GM12878 (cell line): ENCODE measurements around the gene ALDH1L2. TPM values are rescaled to one million over a fixed set of nuclear protein-coding genes. Genes with fewer than 3 reads are reported as not detected.

ENCODE experiments used
- ATAC-seq: fragments of 200-7000 bp; cut with Tn5 transposase; 3 replicates; pipeline ENCODE4 v1.9.1; 2020; ENCODE audit warnings: mild to moderate bottlenecking, moderate library complexity
- BruUV-seq: library from RNA; stranded (reverse); fragments of 400-500 nt; replicated peaks from 2 replicates; lab custom pipeline; 2021; lab: Mats Ljungman, UMichigan
- CTCF ChIA-PET: fragments of 300-600 bp; sonication (Branson Sonifier 250); formaldehyde crosslinking; extraction: SDS; loops from one replicate; lab custom pipeline; 2021; ENCODE audit warnings: inconsistent platforms; lab: Yijun Ruan, JAX
- POLR2A ChIA-PET: fragments of 350-600 bp; formaldehyde crosslinking; extraction: SDS; loops from one replicate; lab custom pipeline; 2021; ENCODE audit warnings: inconsistent platforms; lab: Charles Lee
- RAD21 ChIA-PET: fragments of 300-600 bp; sonication (Branson Sonifier 250); formaldehyde crosslinking; loops from one replicate; lab custom pipeline; 2023; ENCODE audit warnings: antibody characterized with exemption; ENCODE audit not compliant: unreplicated experiment; lab: Charles Lee
- SMC1A ChIA-PET: fragments of 300-600 bp; sonication (Branson Sonifier 250); formaldehyde crosslinking; loops from one replicate; lab custom pipeline; 2023; ENCODE audit not compliant: unreplicated experiment, uncharacterized antibody; lab: Charles Lee
- DNase-seq: peaks from one replicate; pipeline ENCODE4 v3.0.0-alpha.2; 2011; ENCODE audit warnings: low read depth, low spot score
- FAIRE-seq: peaks from 3 replicates; lab custom pipeline; 2011; peaks lifted over from hg19 to GRCh38; lab: Jason Lieb, UNC
- H2AFZ ChIP-seq: 2 replicates; pipeline ENCODE4 v1.6.0; 2011; ENCODE audit warnings: low read depth, low read length, control low read depth; ENCODE audit not compliant: control insufficient read depth
- H3K27ac ChIP-seq: 2 replicates; pipeline ENCODE4 v1.5.1; 2011; ENCODE audit warnings: control low read depth; ENCODE audit not compliant: control insufficient read depth, insufficient read depth
- H3K27me3 ChIP-seq, 2 experiments: replicated peaks in 1 of 2; 2 replicates each; pipeline versions ENCODE4 v1.6.0 to v1.6.1; 2011; ENCODE audit warnings: low read length in 1 of 2; ENCODE audit not compliant: control insufficient read depth in 2 of 2, insufficient read depth in 2 of 2
- H3K36me3 ChIP-seq, 2 experiments: 2 replicates each; pipeline ENCODE4 v1.5.1; 2011; ENCODE audit warnings: low read length in 1 of 2; ENCODE audit not compliant: control insufficient read depth in 2 of 2, insufficient read depth in 2 of 2
- H3K4me1 ChIP-seq: 2 replicates; pipeline ENCODE4 v1.6.1; 2011; ENCODE audit warnings: mild to moderate bottlenecking, low read length, moderate library complexity, mixed read lengths; ENCODE audit not compliant: control insufficient read depth, insufficient read depth
- H3K4me2 ChIP-seq: 2 replicates; pipeline ENCODE4 v1.6.0; 2011; ENCODE audit warnings: control low read depth; ENCODE audit not compliant: control insufficient read depth, insufficient read depth
- H3K4me3 ChIP-seq: fragments of 200-600 bp; sonication (generic); 2 replicates; pipeline ENCODE4 v1.5.1; 2016
- H3K79me2 ChIP-seq: 2 replicates; pipeline ENCODE4 v1.6.0; 2011; ENCODE audit warnings: low read length; ENCODE audit not compliant: control insufficient read depth, insufficient read depth
- H3K9ac ChIP-seq: 2 replicates; pipeline ENCODE4 v1.8.0; 2011; ENCODE audit warnings: low read length, control low read depth, mixed read lengths; ENCODE audit not compliant: control insufficient read depth, insufficient read depth
- H3K9me3 ChIP-seq: replicated peaks from 3 replicates; pipeline ENCODE4 v1.5.1; 2011; ENCODE audit warnings: mild to moderate bottlenecking, low read length; ENCODE audit not compliant: control insufficient read depth, insufficient read depth
- H4K20me1 ChIP-seq: 2 replicates; pipeline ENCODE4 v1.6.0; 2011; ENCODE audit not compliant: control insufficient read depth, insufficient read depth
- CBX3 ChIP-seq: fragments of 200-600 bp; sonication (generic); IDR thresholded peaks from 2 replicates; pipeline ENCODE4 v1.6.1; 2016; ENCODE audit warnings: low read depth, borderline replicate concordance
- CEBPB ChIP-seq, 2 experiments: fragments of 150-350 bp in 1 of 2; IDR thresholded peaks; 2 replicates each; pipeline ENCODE4 v1.6.1; 2012 to 2014; ENCODE audit warnings: low read depth in 2 of 2, low read length in 2 of 2, borderline replicate concordance in 1 of 2, inconsistent platforms in 1 of 2
- CHD4 ChIP-seq: fragments of 200-600 bp; sonication (generic); IDR thresholded peaks from 2 replicates; pipeline ENCODE4 v1.6.1; 2016; ENCODE audit warnings: mild to moderate bottlenecking
- FOXK2 ChIP-seq: fragments of 450-650 bp; IDR thresholded peaks from 2 replicates; pipeline ENCODE4 v1.6.1; 2017; ENCODE audit warnings: mild to moderate bottlenecking, moderate library complexity
- HDAC2 ChIP-seq: fragments of 200-600 bp; sonication (generic); IDR thresholded peaks from 2 replicates; pipeline ENCODE4 v1.6.1; 2017
- HDGF ChIP-seq: fragments of 450-650 bp; IDR thresholded peaks from 2 replicates; pipeline ENCODE4 v1.6.1; 2016; ENCODE audit warnings: antibody characterized with exemption
- IRF5 ChIP-seq: fragments of 450-650 bp; IDR thresholded peaks from 2 replicates; pipeline ENCODE4 v1.6.1; 2017; ENCODE audit warnings: borderline replicate concordance
- KLF5 ChIP-seq: fragments of 450-650 bp; IDR thresholded peaks from 2 replicates; pipeline ENCODE4 v1.6.1; 2014; ENCODE audit warnings: mild to moderate bottlenecking; ENCODE audit not compliant: partially characterized antibody
- MXI1 ChIP-seq: fragments of 150-350 bp; IDR thresholded peaks from 2 replicates; pipeline ENCODE4 v1.6.1; 2011; ENCODE audit warnings: low read depth, mild to moderate bottlenecking, inconsistent platforms, low read length, improper control_type of control experiment
- NFYA ChIP-seq: IDR thresholded peaks from 2 replicates; pipeline ENCODE4 v1.6.1; 2011; ENCODE audit warnings: low read depth, mild to moderate bottlenecking, low read length, improper control_type of control experiment, borderline replicate concordance
- SREBF1 ChIP-seq: IDR thresholded peaks from 2 replicates; pipeline ENCODE4 v1.6.1; 2012; ENCODE audit warnings: mild to moderate bottlenecking, low read length
- STAT3 ChIP-seq: IDR thresholded peaks from 2 replicates; pipeline ENCODE4 v1.6.1; 2011; ENCODE audit warnings: low read depth, low read length, improper control_type of control experiment
- WRNIP1 ChIP-seq: IDR thresholded peaks from 2 replicates; pipeline ENCODE4 v1.6.1; 2011; ENCODE audit warnings: low read depth, low read length, improper control_type of control experiment, borderline replicate concordance
- ZBTB4 ChIP-seq: fragments of 450-650 bp; formaldehyde crosslinking; IDR thresholded peaks from 2 replicates; pipeline ENCODE4 v1.4.0; 2022; ENCODE audit warnings: mild to moderate bottlenecking, moderate library complexity
- ZNF274 ChIP-seq: IDR thresholded peaks from one replicate; pipeline ENCODE4 v1.8.0; 2011; ENCODE audit not compliant: insufficient read length, insufficient read depth
- ZNF592 ChIP-seq: fragments of 450-650 bp; IDR thresholded peaks from 2 replicates; pipeline ENCODE4 v1.6.1; 2017; ENCODE audit warnings: mild to moderate bottlenecking, moderate library complexity
- WGBS: methylation state at CpG from one replicate; pipeline ENCODE4 v1.1.6; 2016; ENCODE audit warnings: low lambda C conversion rate; ENCODE audit not compliant: insufficient replicate concordance, insufficient coverage; ENCODE audit errors: missing lambda C conversion rate; 5-methylcytosine and 5-hydroxymethylcytosine counted together
- in situ Hi-C: fragments of 300-500 bp; cut with MboI; formaldehyde crosslinking; loops from 9 replicates; pipeline ENCODE4 v1.14.3; 2018; ENCODE audit warnings: mixed read lengths
- intact Hi-C: fragments of 100-400 bp; cut with micrococcal nuclease; formaldehyde crosslinking; loops from one replicate; pipeline ENCODE4 v1.14.2; 2022; ENCODE audit not compliant: unreplicated experiment
- polyA plus RNA-seq, 11 experiments: library from polyadenylated mRNA; depleted of rRNA in 4 of 11; unstranded in 6 of 11; stranded (reverse) in 5 of 11; fragments of >200 nt; fragmentation: Nextera tagmentation in 4 of 11; fragmentation: Illumina TruSeq in 1 of 11; extraction: Ambion mirVana in 4 of 11; extraction: Trizol in 1 of 11; gene quantifications; 1 replicate in 1 of 11; 2 replicates in 10 of 11; pipeline versions ENCODE4 v1.2.1 to v1.2.3, GENCODE V29; 2011 to 2016; ENCODE audit warnings: inconsistent platforms in 2 of 11, missing spikeins in 2 of 11, low read depth in 1 of 11
- total RNA-seq, 4 experiments: library from RNA; depleted of rRNA in 3 of 4; stranded (reverse); fragments of >200 nt in 3 of 4; fragmentation: Illumina TruSeq in 1 of 4; extraction: Trizol in 1 of 4; gene quantifications; 2 replicates each; pipeline versions ENCODE4 v1.2.1 to v1.2.3, GENCODE V29; 2013 to 2021

ALDH1L2 gene
- total and polyA plus RNA-seq, 10 of the 15 experiments (the other 5 are each of a cell fraction or from before 2014, with no cell fraction given) = 0.15 to 13.7 (median 8.5) TPM

GRCh38 chr12:105078712-105079570 lies 5.3 kb downstream of the ALDH1L2 start:
- BruUV-seq = no TSS peak
- WGBS = 82% methylated on average over 11 of the region's 11 CpGs
- peaks cover 6% of the 10 kb centered on the region for H3K4me1 ChIP-seq
- H3K9ac ChIP-seq = no peak overlapping the region
- H3K36me3 ChIP-seq = no peaks in the 10 kb centered on the region
- FAIRE-seq (no peak), ATAC-seq (no peak), DNase-seq (no peak)
- no peak overlapping the region for H2AFZ ChIP-seq
- H3K79me2 ChIP-seq = no peaks in the 10 kb centered on the region; the same call in 1 of the 2 replicates
- H3K9me3 ChIP-seq = no peaks in the 10 kb centered on the region
- H3K4me2 ChIP-seq = no peak overlapping the region
- intact Hi-C loops = no loop called here
- ChIA-PET CTCF (no interaction called here), RAD21 (no interaction called here), POLR2A (no interaction called here), SMC1A (interaction anchor here (0.6 to 1.4 kb wide), 2 partner anchors 11 to 1716 kb away, joined by 3 read pairs; no protein-coding TSS in a partner anchor)
- no peaks in the 10 kb centered on the region for H4K20me1 ChIP-seq
- in situ Hi-C loops = no loop called here
- no peaks in the 10 kb centered on the region; a peak in 1 of 4 replicates for H3K27me3 ChIP-seq
- no peak overlapping the region for H3K4me3 ChIP-seq
- no peak overlapping the region for H3K27ac ChIP-seq
- TF ChIP-seq HDAC2 = no peak
- no peak for TF ChIP-seq CBX3
- TF ChIP-seq NFYA = no peak
- TF ChIP-seq HDGF = no peak
- no peak for TF ChIP-seq STAT3
- no peak for TF ChIP-seq ZNF274
- no peak for TF ChIP-seq ZNF592
- no peak for TF ChIP-seq KLF5
- TF ChIP-seq ZBTB4 (CRISPR knock-in tag) = no peak
- TF ChIP-seq FOXK2 = no peak
- no peak for TF ChIP-seq CHD4
- no peak for TF ChIP-seq CEBPB (IDR thresholded peaks at IDR 0.05; ENCODE audit: borderline replicate concordance in 1 of 2, low read depth in 2 of 2, low read length in 2 of 2)
- no peak for TF ChIP-seq WRNIP1
- no peak for TF ChIP-seq IRF5
- TF ChIP-seq MXI1 = no peak
- TF ChIP-seq SREBF1 = no peak
